Right lobe of liver (tissue), 4 donors: ENCODE data around the gene TRIO.

Source experiments
- POLR2A ChIP-seq: fragments of 450-650 bp; IDR thresholded peaks from one replicate; pipeline ENCODE4 v1.6.1; 2017; ENCODE audit warnings: antibody characterized with exemption, mild to moderate bottlenecking
- TF ChIP-seq, protein P1 (sequence below), 4 donors: fragments of 200-600 bp in 3 of 4; fragments of 450-650 bp in 1 of 4; IDR thresholded peaks; one replicate each; pipeline versions ENCODE4 v1.5.1 to v1.8.0; 2016 to 2022; ENCODE audit warnings: antibody characterized with exemption in 4 of 4, mild to moderate bottlenecking in 2 of 4
- donor health status: DM: no; HTN: no; CAD: no.
- donor health status: DM: no; HTN: no; CAD: no.
- donor health status: DM: no; HTN: yes; CAD: no.

DNA sequence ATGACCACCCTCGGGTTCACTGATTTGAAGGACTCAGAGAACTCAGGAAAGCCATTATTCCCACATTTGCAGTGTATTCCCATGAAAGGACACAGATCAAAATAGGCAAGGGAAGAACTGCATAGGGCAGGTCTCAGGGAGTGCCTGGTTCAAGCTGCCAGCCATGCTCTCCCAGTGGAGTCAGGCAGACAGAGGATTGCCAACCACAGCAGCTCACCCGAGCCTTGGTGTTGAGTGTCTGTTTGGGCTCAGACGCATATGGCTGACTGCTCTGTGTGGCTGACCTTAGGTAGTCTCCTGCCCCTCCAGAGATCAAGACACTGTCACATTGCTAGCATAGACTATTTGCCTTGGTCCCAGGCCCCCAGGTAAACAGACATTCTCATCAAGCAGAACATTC is 322.6 kb downstream of the TRIO start:
- TF ChIP-seq, protein P1, sequence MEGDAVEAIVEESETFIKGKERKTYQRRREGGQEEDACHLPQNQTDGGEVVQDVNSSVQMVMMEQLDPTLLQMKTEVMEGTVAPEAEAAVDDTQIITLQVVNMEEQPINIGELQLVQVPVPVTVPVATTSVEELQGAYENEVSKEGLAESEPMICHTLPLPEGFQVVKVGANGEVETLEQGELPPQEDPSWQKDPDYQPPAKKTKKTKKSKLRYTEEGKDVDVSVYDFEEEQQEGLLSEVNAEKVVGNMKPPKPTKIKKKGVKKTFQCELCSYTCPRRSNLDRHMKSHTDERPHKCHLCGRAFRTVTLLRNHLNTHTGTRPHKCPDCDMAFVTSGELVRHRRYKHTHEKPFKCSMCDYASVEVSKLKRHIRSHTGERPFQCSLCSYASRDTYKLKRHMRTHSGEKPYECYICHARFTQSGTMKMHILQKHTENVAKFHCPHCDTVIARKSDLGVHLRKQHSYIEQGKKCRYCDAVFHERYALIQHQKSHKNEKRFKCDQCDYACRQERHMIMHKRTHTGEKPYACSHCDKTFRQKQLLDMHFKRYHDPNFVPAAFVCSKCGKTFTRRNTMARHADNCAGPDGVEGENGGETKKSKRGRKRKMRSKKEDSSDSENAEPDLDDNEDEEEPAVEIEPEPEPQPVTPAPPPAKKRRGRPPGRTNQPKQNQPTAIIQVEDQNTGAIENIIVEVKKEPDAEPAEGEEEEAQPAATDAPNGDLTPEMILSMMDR (IDR thresholded peaks at IDR 0.05) = no peak
- TF ChIP-seq POLR2A = no peak
